Heart right ventricle (tissue), 16 donors: ENCODE measurements around the gene RAPGEF5. TPM values are rescaled to one million over a fixed set of nuclear protein-coding genes. Genes with fewer than 3 reads are reported as not detected.

ENCODE experiments used
- ATAC-seq, 8 donors: fragments of 200-7000 bp; cut with Tn5 transposase; one replicate each; pipeline ENCODE4 v1.9.1; 2020; ENCODE audit warnings: mild to moderate bottlenecking in 8 of 8, moderate library complexity in 8 of 8, moderate number of reproducible peaks in 1 of 8
- DNase-seq, 2 donors: peaks; one replicate each; pipeline ENCODE4 v3.0.0-alpha.2; 2020
- H3K27ac ChIP-seq, 10 donors: fragments of 200-600 bp; sonication (generic) in 2 of 10; one replicate each; pipeline versions ENCODE4 v1.5.0 to v1.8.0; 2020 to 2022; ENCODE audit warnings: mild to moderate bottlenecking in 3 of 10
- H3K27me3 ChIP-seq, 7 donors: fragments of 200-600 bp; one replicate each; pipeline ENCODE4 v1.8.0; 2021 to 2022; ENCODE audit warnings: mild to moderate bottlenecking in 2 of 7
- H3K36me3 ChIP-seq, 9 donors: fragments of 200-600 bp; sonication (generic) in 1 of 9; one replicate each; pipeline versions ENCODE4 v1.5.0 to v1.8.0; 2020 to 2022; ENCODE audit warnings: mild to moderate bottlenecking in 2 of 9
- H3K4me1 ChIP-seq, 9 donors: fragments of 200-600 bp; sonication (generic) in 1 of 9; one replicate each; pipeline versions ENCODE4 v1.5.0 to v1.8.0; 2020 to 2022; ENCODE audit warnings: mild to moderate bottlenecking in 4 of 9
- H3K4me3 ChIP-seq, 10 donors: fragments of 200-600 bp; sonication (generic) in 2 of 10; one replicate each; pipeline versions ENCODE4 v1.5.0 to v1.8.0; 2020 to 2022; ENCODE audit warnings: mild to moderate bottlenecking in 7 of 10, moderate library complexity in 2 of 10
- H3K9me3 ChIP-seq, 11 donors: fragments of 200-600 bp in 10 of 11; sonication (generic) in 2 of 11; one replicate each; pipeline versions ENCODE4 v1.5.0 to v1.8.0; 2013 to 2022; ENCODE audit warnings: mild to moderate bottlenecking in 2 of 11, control low read depth in 1 of 11, moderate library complexity in 1 of 11
- CTCF ChIP-seq, 9 donors: fragments of 200-600 bp; sonication (generic) in 2 of 9; IDR thresholded peaks; one replicate each; pipeline versions ENCODE4 v1.5.0 to v1.8.0; 2021 to 2022; ENCODE audit warnings: antibody characterized with exemption in 9 of 9, mild to moderate bottlenecking in 5 of 9, moderate library complexity in 1 of 9
- WGBS, 2 donors: extraction: QIAGEN DNeasy Blood & Tissue Kit; methylation state at CpG; one replicate each; pipeline ENCODE4 v1.1.7; 2013; ENCODE audit warnings: inconsistent platforms in 1 of 2; 5-methylcytosine and 5-hydroxymethylcytosine counted together
- intact Hi-C, 10 donors: fragments of 100-400 bp; cut with DNase I; formaldehyde crosslinking; loops; one replicate each; pipeline versions ENCODE4 v1.11.1 to v1.14.2; 2022
- polyA plus RNA-seq, 2 donors: library from polyadenylated mRNA; stranded (reverse); fragments of 200-250 nt; gene quantifications; one replicate each; pipeline ENCODE4 v1.2.3, GENCODE V29; 2013
- total RNA-seq, 10 donors: library from RNA; stranded (reverse); fragmentation: NEBNext Ultra II Directional in 3 of 10; extraction: Animal tissue kit (Norgen Biotek cat#: 25700) in 3 of 10; gene quantifications; one replicate each; pipeline versions ENCODE4 v1.2.1 to v1.2.4, GENCODE V29; 2021 to 2023
- donor health status: Arrhythmogenic right ventricular cardiomyopathy.
- donor health status: ischemic (EF 13 %, LVEDD 7.1; RV severe dilation, severe dysfunction).
- donor health status: healthy with polysubstance abuse.
- donor health status: DM: no; HTN: yes; CAD: no.
- donor health status: DM: no; HTN: no; CAD: no.
- donor health status: ischemic (EF 25% LVEDD 6.9; RV normal size, moderate dysfunction).
- donor health status: ischemic (EF 25% LVEDD 5.7; RV mildly dilated, moderate dysfunction).
- donor health status: healthy.
- donor health status: DM: yes; HTN: yes; CAD: no.
- donor health status: Ischemic cardiomyopathy.
- donor health status: ischemic (EF 35%, LVEDD 5.7; RV mildly dilated, moderate dysfunction).
- donor health status: nonischemic (EF 11% LVEDD 7.7; RV severe dilation, severe dysfunction).
- donor health status: DM: yes; HTN: yes; CAD: no.
- donor health status: PGD.
- donor health status: ischemic (EF 29% LVEDD 5.4; RV normal size, mild dysfunction).
- donor health status: nonischemic (EF 23%, LVEDD 6.1; RV moderate dilation, normal function).

RAPGEF5 gene
- total and polyA plus RNA-seq, 12 donors, result 4.3 to 33.3 (median 14.3) TPM

- H3K9me3 ChIP-seq, result no peaks in the 10 kb centered on the region
- H3K27ac ChIP-seq, result no peak overlapping the region
- no peak for TF ChIP-seq CTCF (IDR thresholded peaks at IDR 0.05)
- WGBS, 2 donors, result 86 to 88% methylated on average over 4 of the region's 4 CpGs
- no peaks in the 10 kb centered on the region for H3K36me3 ChIP-seq
- H3K4me1 ChIP-seq, result no peaks in the 10 kb centered on the region
- intact Hi-C loops, result no loop called here
- H3K4me3 ChIP-seq, result no peak overlapping the region
- no peak for DNase-seq
- H3K27me3 ChIP-seq, result peaks cover 0 to 4% (median 0%) of the 10 kb centered on the region in 7 donors
- no peak for ATAC-seq
Measured at GRCh38 chr7:22363756-22364422, 6.9 kb upstream of the RAPGEF5 start.

- Histone ChIP-seq H3K27me3 (peaks cover 0 to 12% (median 0%) of the 10 kb centered on the region in 7 donors), H3K36me3 (no peaks in the 10 kb centered on the region), H3K4me3 (no peak overlapping the region), H3K27ac (no peak overlapping the region), H3K9me3 (no peaks in the 10 kb centered on the region), H3K4me1 (peaks cover 0 to 7% (median 4%) of the 10 kb centered on the region in 9 donors)
- intact Hi-C loops, result no loop called here
- no peak for ATAC-seq
- TF ChIP-seq CTCF (IDR thresholded peaks at IDR 0.05), result no peak
- DNase-seq, result no peak
- WGBS, 2 donors, result 43 to 53% methylated on average over 2 of the region's 2 CpGs
Measured at GRCh38 chr7:22361795-22362194, 4.8 kb upstream of the RAPGEF5 start.

GRCh38 chr7:22361320-22361719 is 4.4 kb upstream of the RAPGEF5 start:
- Histone ChIP-seq H3K4me3 (no peak overlapping the region), H3K27me3 (peaks cover 0 to 15% (median 3%) of the 10 kb centered on the region in 7 donors), H3K27ac (no peak overlapping the region), H3K4me1 (peaks cover 0 to 10% (median 4%) of the 10 kb centered on the region in 9 donors), H3K9me3 (no peaks in the 10 kb centered on the region), H3K36me3 (no peaks in the 10 kb centered on the region)
- DNase-seq (no peak), ATAC-seq (no peak)
- 92 to 95% methylated on average over 6 of the region's 6 CpGs for WGBS, 2 donors
- TF ChIP-seq CTCF (IDR thresholded peaks at IDR 0.05), result no peak
- intact Hi-C loops, result no loop called here

GRCh38 chr7:22358820-22359697 is 2.1 kb upstream of the RAPGEF5 start:
- ATAC-seq, result no peak
- Histone ChIP-seq H3K4me3 (no peak overlapping the region), H3K36me3 (no peaks in the 10 kb centered on the region), H3K9me3 (peaks cover 0 to 9% (median 0%) of the 10 kb centered on the region in 11 donors), H3K27ac (no peak overlapping the region), H3K27me3 (peaks cover 0 to 36% (median 19%) of the 10 kb centered on the region in 7 donors), H3K4me1 (peaks cover 0 to 22% (median 8%) of the 10 kb centered on the region in 9 donors)
- DNase-seq, result no peak
- no peak for TF ChIP-seq CTCF (IDR thresholded peaks at IDR 0.05)
- intact Hi-C loops, result loop anchor here in 4 of 10 donors (10.0 kb wide), 2 partner anchors 86 to 126 kb away; no protein-coding TSS in a partner anchor
- WGBS, 2 donors, result 87 to 96% methylated on average over 8 of the region's 8 CpGs
